ENCODE results near the gene DONSON.

The DONSON gene

DNA sequence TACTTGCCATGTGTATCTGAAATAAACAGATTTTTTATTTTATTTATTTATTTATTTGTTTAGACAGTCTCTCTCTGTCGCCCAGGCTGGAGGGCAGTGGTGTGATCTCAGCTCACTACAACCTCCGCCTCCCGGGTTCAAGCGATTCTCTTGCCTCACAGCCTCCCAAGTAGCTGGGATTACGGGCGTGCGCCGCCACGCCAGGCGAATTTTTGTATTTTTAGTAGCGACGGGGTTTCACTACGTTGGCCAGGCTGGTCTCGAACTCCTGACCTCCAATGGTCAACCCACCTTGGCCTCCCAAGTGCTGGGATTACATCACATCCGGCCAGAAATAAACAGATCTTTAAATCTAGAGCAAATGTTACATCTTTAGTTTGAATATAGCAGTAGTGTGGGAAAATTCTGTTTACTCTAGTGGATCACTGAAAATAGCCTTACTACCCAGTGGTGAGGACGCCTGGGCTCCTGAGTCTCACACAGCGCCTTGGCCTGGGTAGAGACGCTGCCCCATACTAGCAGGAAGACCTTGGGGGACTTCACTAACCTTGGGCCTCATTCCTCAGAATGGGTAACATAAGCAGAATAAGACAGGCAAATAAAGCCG, 47.3 kb downstream of the DONSON start:
- peak; percentile 59 for DNase-seq (ENCODE audit: low read depth)

DNA sequence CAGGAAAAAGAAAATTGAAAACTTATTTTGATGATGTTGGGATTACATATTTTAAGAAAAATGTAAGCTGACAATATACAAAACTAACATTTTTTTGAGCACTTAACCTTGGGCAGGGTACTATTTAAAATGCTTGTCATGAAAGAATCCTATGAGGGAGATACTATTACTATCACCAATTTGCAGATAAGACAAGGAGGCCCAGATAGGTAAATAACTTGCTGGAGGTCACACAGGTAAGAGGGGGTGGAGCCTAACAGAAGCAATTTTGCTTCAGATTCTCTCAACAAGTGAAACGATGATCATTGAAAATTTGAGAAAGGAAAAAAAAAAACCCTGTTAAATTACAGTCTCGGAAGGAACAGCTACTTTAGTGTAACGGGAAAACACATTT, 47.8 kb downstream of the DONSON start:
- no peak for DNase-seq (ENCODE audit: low read depth)

GRCh38 chr21:33539616-33540015, 48.9 kb downstream of the DONSON start:
- DNase-seq (ENCODE audit: low read depth), result no peak

DNA sequence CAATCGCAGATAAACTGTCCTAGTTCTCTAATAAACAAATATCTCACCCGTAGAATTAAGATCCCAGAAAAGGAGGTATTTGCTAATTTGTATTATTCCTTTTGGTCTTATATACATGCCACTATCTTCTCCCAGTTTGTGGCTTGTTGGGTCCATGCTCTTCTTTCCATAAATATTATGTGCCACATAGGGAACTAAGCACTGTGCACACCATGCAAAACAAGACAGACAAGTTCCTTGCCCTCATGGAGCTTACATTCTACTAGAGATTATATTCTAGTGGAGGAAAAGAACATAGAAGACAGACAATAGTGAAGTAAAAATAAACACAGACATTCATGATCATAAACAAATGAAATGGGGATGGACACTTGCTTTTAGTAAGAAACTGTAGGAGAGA, 51.3 kb downstream of the DONSON start:
- DNase-seq (ENCODE audit: low read depth), result no peak

DNA sequence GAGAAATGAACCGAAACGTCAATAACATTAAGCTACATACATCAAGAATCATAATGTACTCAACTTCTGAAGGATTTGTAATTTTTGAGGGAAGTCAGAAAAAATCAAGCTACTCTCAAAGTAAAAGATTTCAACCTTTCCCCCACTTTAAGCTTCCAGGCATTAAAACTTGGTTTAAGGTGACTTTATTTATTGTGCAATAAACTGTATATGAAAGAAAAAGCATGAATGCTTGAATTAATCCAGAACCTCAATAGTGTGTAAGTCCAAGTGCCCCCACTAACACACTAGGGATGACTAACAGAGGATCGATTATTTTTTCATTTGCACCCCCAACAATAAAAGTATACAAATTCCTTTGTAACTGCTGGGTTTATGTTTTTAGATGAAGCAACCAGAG, 57.5 kb downstream of the DONSON start:
- no peak for DNase-seq (ENCODE audit: low read depth)
